Heart right ventricle (tissue), 16 donors: ENCODE results near the gene SPO11. TPM values are rescaled to one million over a fixed set of nuclear protein-coding genes. Genes with fewer than 3 reads are reported as not detected.

Source experiments
- ATAC-seq, 8 donors: fragments of 200-7000 bp; cut with Tn5 transposase; one replicate each; pipeline ENCODE4 v1.9.1; 2020; ENCODE audit warnings: mild to moderate bottlenecking in 8 of 8, moderate library complexity in 8 of 8, moderate number of reproducible peaks in 1 of 8
- DNase-seq, 2 donors: peaks; one replicate each; pipeline ENCODE4 v3.0.0-alpha.2; 2020
- H3K27ac ChIP-seq, 10 donors: fragments of 200-600 bp; sonication (generic) in 2 of 10; one replicate each; pipeline versions ENCODE4 v1.5.0 to v1.8.0; 2020 to 2022; ENCODE audit warnings: mild to moderate bottlenecking in 3 of 10
- H3K27me3 ChIP-seq, 7 donors: fragments of 200-600 bp; one replicate each; pipeline ENCODE4 v1.8.0; 2021 to 2022; ENCODE audit warnings: mild to moderate bottlenecking in 2 of 7
- H3K36me3 ChIP-seq, 9 donors: fragments of 200-600 bp; sonication (generic) in 1 of 9; one replicate each; pipeline versions ENCODE4 v1.5.0 to v1.8.0; 2020 to 2022; ENCODE audit warnings: mild to moderate bottlenecking in 2 of 9
- H3K4me1 ChIP-seq, 9 donors: fragments of 200-600 bp; sonication (generic) in 1 of 9; one replicate each; pipeline versions ENCODE4 v1.5.0 to v1.8.0; 2020 to 2022; ENCODE audit warnings: mild to moderate bottlenecking in 4 of 9
- H3K4me3 ChIP-seq, 10 donors: fragments of 200-600 bp; sonication (generic) in 2 of 10; one replicate each; pipeline versions ENCODE4 v1.5.0 to v1.8.0; 2020 to 2022; ENCODE audit warnings: mild to moderate bottlenecking in 7 of 10, moderate library complexity in 2 of 10
- H3K9me3 ChIP-seq, 11 donors: fragments of 200-600 bp in 10 of 11; sonication (generic) in 2 of 11; one replicate each; pipeline versions ENCODE4 v1.5.0 to v1.8.0; 2013 to 2022; ENCODE audit warnings: mild to moderate bottlenecking in 2 of 11, control low read depth in 1 of 11, moderate library complexity in 1 of 11
- WGBS, 2 donors: extraction: QIAGEN DNeasy Blood & Tissue Kit; methylation state at CpG; one replicate each; pipeline ENCODE4 v1.1.7; 2013; ENCODE audit warnings: inconsistent platforms in 1 of 2; 5-methylcytosine and 5-hydroxymethylcytosine counted together
- intact Hi-C, 10 donors: fragments of 100-400 bp; cut with DNase I; formaldehyde crosslinking; loops; one replicate each; pipeline versions ENCODE4 v1.11.1 to v1.14.2; 2022
- polyA plus RNA-seq, 2 donors: library from polyadenylated mRNA; stranded (reverse); fragments of 200-250 nt; gene quantifications; one replicate each; pipeline ENCODE4 v1.2.3, GENCODE V29; 2013
- total RNA-seq, 10 donors: library from RNA; stranded (reverse); fragmentation: NEBNext Ultra II Directional in 3 of 10; extraction: Animal tissue kit (Norgen Biotek cat#: 25700) in 3 of 10; gene quantifications; one replicate each; pipeline versions ENCODE4 v1.2.1 to v1.2.4, GENCODE V29; 2021 to 2023
- TF ChIP-seq, protein P1 (sequence below), 9 donors: fragments of 200-600 bp; sonication (generic) in 2 of 9; IDR thresholded peaks; one replicate each; pipeline versions ENCODE4 v1.5.0 to v1.8.0; 2021 to 2022; ENCODE audit warnings: antibody characterized with exemption in 9 of 9, mild to moderate bottlenecking in 5 of 9, moderate library complexity in 1 of 9
- donor health status: Arrhythmogenic right ventricular cardiomyopathy.
- donor health status: ischemic (EF 13 %, LVEDD 7.1; RV severe dilation, severe dysfunction).
- donor health status: healthy with polysubstance abuse.
- donor health status: DM: no; HTN: yes; CAD: no.
- donor health status: DM: no; HTN: no; CAD: no.
- donor health status: ischemic (EF 25% LVEDD 6.9; RV normal size, moderate dysfunction).
- donor health status: ischemic (EF 25% LVEDD 5.7; RV mildly dilated, moderate dysfunction).
- donor health status: healthy.
- donor health status: DM: yes; HTN: yes; CAD: no.
- donor health status: Ischemic cardiomyopathy.
- donor health status: ischemic (EF 35%, LVEDD 5.7; RV mildly dilated, moderate dysfunction).
- donor health status: nonischemic (EF 11% LVEDD 7.7; RV severe dilation, severe dysfunction).
- donor health status: DM: yes; HTN: yes; CAD: no.
- donor health status: PGD.
- donor health status: ischemic (EF 29% LVEDD 5.4; RV normal size, mild dysfunction).
- donor health status: nonischemic (EF 23%, LVEDD 6.1; RV moderate dilation, normal function).

SPO11 gene
- total and polyA plus RNA-seq, 12 donors, result not detected

DNA sequence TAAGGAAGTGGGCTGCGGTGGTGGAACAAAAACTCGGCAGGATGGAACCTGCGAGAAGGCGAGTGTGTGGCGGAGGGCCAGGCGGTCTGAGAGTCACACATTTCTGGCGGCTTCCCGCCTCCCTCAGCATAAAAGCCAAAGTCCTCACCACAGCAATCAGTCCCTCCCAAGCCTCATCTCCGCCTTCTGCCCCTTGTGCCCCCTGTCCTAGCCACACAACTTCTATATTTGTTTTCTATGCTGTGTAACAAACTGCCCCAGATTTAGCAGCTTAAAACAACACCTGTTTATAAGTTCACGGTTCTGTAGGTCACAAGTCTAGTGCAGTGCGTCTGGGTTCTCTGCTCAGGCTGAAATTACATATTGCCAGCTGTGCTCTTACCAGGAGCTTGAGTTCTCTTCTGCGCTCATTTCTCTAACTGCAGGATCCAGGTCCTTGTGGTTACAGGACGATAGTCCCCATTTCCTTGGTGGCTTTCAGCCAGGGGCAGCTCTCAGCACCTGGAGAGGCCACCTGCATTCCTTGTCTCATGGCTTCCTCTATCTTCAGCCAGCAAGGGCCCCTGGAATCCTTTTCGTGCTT lies 11.7 kb upstream of the SPO11 start:
- Histone ChIP-seq H3K36me3 (no peaks in the 10 kb centered on the region), H3K9me3 (no peaks in the 10 kb centered on the region), H3K4me3 (no peak overlapping the region), H3K27ac (no peak overlapping the region), H3K27me3 (peaks cover 0 to 65% (median 33%) of the 10 kb centered on the region in 7 donors), H3K4me1 (no peaks in the 10 kb centered on the region)
- TF ChIP-seq, protein P1, sequence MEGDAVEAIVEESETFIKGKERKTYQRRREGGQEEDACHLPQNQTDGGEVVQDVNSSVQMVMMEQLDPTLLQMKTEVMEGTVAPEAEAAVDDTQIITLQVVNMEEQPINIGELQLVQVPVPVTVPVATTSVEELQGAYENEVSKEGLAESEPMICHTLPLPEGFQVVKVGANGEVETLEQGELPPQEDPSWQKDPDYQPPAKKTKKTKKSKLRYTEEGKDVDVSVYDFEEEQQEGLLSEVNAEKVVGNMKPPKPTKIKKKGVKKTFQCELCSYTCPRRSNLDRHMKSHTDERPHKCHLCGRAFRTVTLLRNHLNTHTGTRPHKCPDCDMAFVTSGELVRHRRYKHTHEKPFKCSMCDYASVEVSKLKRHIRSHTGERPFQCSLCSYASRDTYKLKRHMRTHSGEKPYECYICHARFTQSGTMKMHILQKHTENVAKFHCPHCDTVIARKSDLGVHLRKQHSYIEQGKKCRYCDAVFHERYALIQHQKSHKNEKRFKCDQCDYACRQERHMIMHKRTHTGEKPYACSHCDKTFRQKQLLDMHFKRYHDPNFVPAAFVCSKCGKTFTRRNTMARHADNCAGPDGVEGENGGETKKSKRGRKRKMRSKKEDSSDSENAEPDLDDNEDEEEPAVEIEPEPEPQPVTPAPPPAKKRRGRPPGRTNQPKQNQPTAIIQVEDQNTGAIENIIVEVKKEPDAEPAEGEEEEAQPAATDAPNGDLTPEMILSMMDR (IDR thresholded peaks at IDR 0.05), result no peak
- ATAC-seq (no peak), DNase-seq (no peak)
- intact Hi-C loops, result no loop called here
- WGBS, 2 donors, result 73 to 75% methylated on average over 14 of the region's 14 CpGs

DNA sequence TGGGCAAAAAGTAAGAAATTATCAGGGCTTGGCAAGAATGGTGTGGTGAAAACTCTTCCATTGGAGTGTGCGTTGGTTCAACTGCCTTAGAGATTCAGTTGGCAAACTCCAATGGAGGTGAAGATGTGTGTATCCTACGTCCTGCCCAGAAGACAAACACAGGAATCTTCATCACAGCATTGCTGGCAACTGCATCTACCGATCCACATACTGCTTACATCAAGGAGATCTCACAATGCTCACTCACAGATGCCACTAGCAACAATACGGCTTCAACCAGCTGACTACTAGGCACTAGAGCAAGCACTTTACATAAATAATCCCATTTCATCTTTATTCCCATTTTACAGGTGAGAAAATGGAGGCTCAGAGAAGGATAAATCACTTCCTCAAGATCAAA lies 10.0 kb upstream of the SPO11 start:
- H3K9me3 ChIP-seq, result no peaks in the 10 kb centered on the region
- H3K27ac ChIP-seq, result no peak overlapping the region
- no peaks in the 10 kb centered on the region for H3K36me3 ChIP-seq
- TF ChIP-seq, protein P1 (IDR thresholded peaks at IDR 0.05), result no peak
- no peak overlapping the region for H3K4me3 ChIP-seq
- H3K4me1 ChIP-seq, result no peaks in the 10 kb centered on the region
- DNase-seq (no peak), ATAC-seq (no peak)
- H3K27me3 ChIP-seq, result peaks cover 0 to 68% (median 42%) of the 10 kb centered on the region in 7 donors
- intact Hi-C loops, result no loop called here
- 80 to 81% methylated on average over 4 of the region's 4 CpGs for whole genome bisulfite sequencing, 2 donors

DNA sequence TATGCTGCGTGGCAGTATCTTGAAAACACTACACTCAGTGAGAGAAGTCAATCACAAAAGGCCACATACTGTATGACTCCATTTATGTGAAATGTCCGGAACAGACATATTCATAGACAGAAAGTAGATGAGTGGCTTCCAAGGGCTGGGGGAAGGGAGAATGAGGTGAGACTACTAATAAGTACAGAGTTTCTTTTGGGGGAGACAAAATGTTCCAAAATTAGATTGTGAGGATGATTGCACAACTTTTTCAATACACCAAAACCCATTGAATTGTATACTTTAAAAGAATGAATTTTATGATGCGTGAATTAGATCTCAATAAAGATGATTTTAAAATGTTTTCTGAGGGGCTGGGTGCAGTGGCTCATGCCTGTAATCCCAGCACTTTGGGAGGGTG lies 9.2 kb upstream of the SPO11 start:
- Histone ChIP-seq H3K9me3 (no peaks in the 10 kb centered on the region), H3K27ac (no peak overlapping the region), H3K4me3 (no peak overlapping the region), H3K27me3 (peaks cover 0 to 66% (median 43%) of the 10 kb centered on the region in 7 donors), H3K4me1 (no peaks in the 10 kb centered on the region), H3K36me3 (no peaks in the 10 kb centered on the region)
- WGBS, 2 donors, result 80 to 85% methylated on average over 3 of the region's 3 CpGs
- DNase-seq (no peak), ATAC-seq (no peak)
- TF ChIP-seq, protein P1 (IDR thresholded peaks at IDR 0.05), result no peak
- intact Hi-C loops, result no loop called here

DNA sequence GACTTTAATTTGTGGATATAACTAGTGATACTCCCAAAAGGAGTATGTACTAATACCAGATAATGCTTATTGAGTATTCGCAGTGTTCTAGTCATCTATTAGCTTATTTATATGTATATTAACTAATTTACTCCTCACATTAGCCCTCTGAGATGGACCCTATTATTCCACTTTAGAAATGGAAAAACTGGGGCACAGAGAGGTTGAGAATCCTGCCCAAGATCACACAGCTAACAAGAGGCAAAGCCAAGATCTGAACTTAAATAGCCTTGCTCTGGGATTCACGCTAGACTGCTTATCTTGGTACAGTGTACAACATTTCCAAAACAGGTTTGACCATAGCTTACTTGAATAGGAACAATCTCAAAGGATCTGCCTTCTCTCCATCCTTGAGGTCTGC lies 8.5 kb upstream of the SPO11 start:
- DNase-seq (no peak), ATAC-seq (no peak)
- WGBS, 2 donors, result 76 to 81% methylated on average over 2 of the region's 2 CpGs

More for the DNA sequence above, 8.5 kb upstream of the SPO11 start:
- Histone ChIP-seq H3K27ac (no peak overlapping the region), H3K36me3 (no peaks in the 10 kb centered on the region), H3K9me3 (no peaks in the 10 kb centered on the region), H3K4me3 (no peak overlapping the region), H3K4me1 (no peaks in the 10 kb centered on the region), H3K27me3 (peaks cover 0 to 61% (median 42%) of the 10 kb centered on the region in 7 donors)
- TF ChIP-seq, protein P1 (IDR thresholded peaks at IDR 0.05), result no peak
- intact Hi-C loops, result no loop called here
